Endothelial cell of umbilical vein (primary cell): ENCODE measurements around the gene NEK8. TPM values are rescaled to one million over a fixed set of nuclear protein-coding genes. Genes with fewer than 3 reads are reported as not detected.
"Not testable (repeated sequence)": the region's sequence is repeated elsewhere in the genome, so short reads cannot be mapped to it uniquely, and the experiment has no call there.

Experiments
- BruUV-seq: library from RNA; stranded (reverse); fragments of 400-500 nt; replicated peaks from 2 replicates; lab custom pipeline; 2021; lab: Mats Ljungman, UMichigan
- CTCF ChIA-PET: fragments of 300-600, 350-600 bp; sonication (Branson Sonifier 250); formaldehyde crosslinking; loops from one replicate; lab custom pipeline; 2021; ENCODE audit warnings: antibody characterized with exemption, inconsistent platforms; lab: Charles Lee
- POLR2A ChIA-PET: fragments of 300-600, 350-600 bp; sonication (Branson Sonifier 250); formaldehyde crosslinking; loops from one replicate; lab custom pipeline; 2021; ENCODE audit warnings: antibody characterized with exemption, inconsistent platforms; lab: Charles Lee
- DNase-seq: peaks from one replicate; pipeline ENCODE4 v3.0.0-alpha.2; 2011; ENCODE audit warnings: low read depth, low spot score
- FAIRE-seq: peaks from 2 replicates; lab custom pipeline; 2011; peaks lifted over from hg19 to GRCh38; lab: Jason Lieb, UNC
- H2AFZ ChIP-seq: 2 replicates; pipeline ENCODE4 v1.6.0; 2012; ENCODE audit warnings: low read depth, low read length, control low read depth, inconsistent platforms
- H3K27ac ChIP-seq: 2 replicates; pipeline ENCODE4 v1.5.1; 2011; ENCODE audit warnings: low read depth, mild to moderate bottlenecking, control low read depth, low read length, moderate library complexity; ENCODE audit not compliant: insufficient read depth
- H3K27me3 ChIP-seq, 2 experiments: 2 replicates each; pipeline versions ENCODE4 v1.6.0 to v1.6.1; 2011; ENCODE audit warnings: low read length in 2 of 2, mixed read lengths in 1 of 2; ENCODE audit not compliant: control insufficient read depth in 2 of 2, insufficient read depth in 2 of 2
- H3K36me3 ChIP-seq, 2 experiments: 2 replicates in 1 of 2; 3 replicates in 1 of 2; pipeline ENCODE4 v1.5.1; 2011; ENCODE audit warnings: low read length in 2 of 2, mild to moderate bottlenecking in 1 of 2, moderate library complexity in 1 of 2; ENCODE audit not compliant: control insufficient read depth in 2 of 2, insufficient read depth in 2 of 2; ENCODE audit errors: extremely low read depth in 1 of 2
- H3K4me1 ChIP-seq: 3 replicates; pipeline ENCODE4 v1.5.1; 2011; ENCODE audit warnings: mild to moderate bottlenecking, low read length; ENCODE audit not compliant: control insufficient read depth, insufficient read depth; ENCODE audit errors: extremely low read depth
- H3K4me2 ChIP-seq: 2 replicates; pipeline ENCODE4 v1.6.1; 2011; ENCODE audit warnings: low read length, control low read depth, mixed read lengths; ENCODE audit not compliant: insufficient read depth
- H3K4me3 ChIP-seq, 3 experiments: fragments of 200-600 bp in 1 of 3; sonication (generic), shearing (Covaris generic) in 1 of 3; replicated peaks in 1 of 3; 2 replicates each; pipeline ENCODE4 v1.5.1; 2011 to 2016; ENCODE audit warnings: control low read depth in 3 of 3, low read length in 3 of 3, mild to moderate bottlenecking in 2 of 3, inconsistent platforms in 1 of 3, low read depth in 1 of 3, moderate library complexity in 1 of 3; ENCODE audit not compliant: insufficient read depth in 1 of 3
- H3K79me2 ChIP-seq: 2 replicates; pipeline ENCODE4 v1.6.0; 2012; ENCODE audit warnings: low read length, inconsistent platforms; ENCODE audit not compliant: control insufficient read depth, insufficient read depth
- H3K9ac ChIP-seq: replicated peaks from 2 replicates; pipeline ENCODE3; 2011; ENCODE audit warnings: low read length, control low read depth; ENCODE audit not compliant: insufficient read depth; ENCODE audit errors: extremely low read depth
- H3K9me1 ChIP-seq: replicated peaks from 3 replicates; pipeline ENCODE4 v1.6.0; 2011; ENCODE audit warnings: mild to moderate bottlenecking, low read length; ENCODE audit not compliant: control insufficient read depth, insufficient read depth; ENCODE audit errors: extremely low read depth
- H3K9me3 ChIP-seq: replicated peaks from 2 replicates; pipeline ENCODE4 v1.5.1; 2012; ENCODE audit warnings: low read length, inconsistent platforms; ENCODE audit not compliant: control insufficient read depth, insufficient read depth
- H4K20me1 ChIP-seq: replicated peaks from 2 replicates; pipeline ENCODE3; 2011; ENCODE audit warnings: mild to moderate bottlenecking, low read length; ENCODE audit not compliant: control insufficient read depth, insufficient read depth; ENCODE audit errors: extremely low read depth
- CTCF ChIP-seq, 2 donors: IDR thresholded peaks; 1 replicate in 1 of 2; 2 replicates in 1 of 2; pipeline ENCODE4 v1.5.1; 2011; ENCODE audit warnings: low read length in 2 of 2, mild to moderate bottlenecking in 2 of 2, moderate library complexity in 2 of 2, control low read depth in 1 of 2, inconsistent platforms in 1 of 2, low read depth in 1 of 2; ENCODE audit not compliant: insufficient read depth in 1 of 2; ENCODE audit errors: extremely low read depth in 1 of 2
- EZH2 ChIP-seq: IDR thresholded peaks from 2 replicates; pipeline ENCODE4 v1.6.1; 2012; ENCODE audit warnings: borderline replicate concordance, low read depth, mild to moderate bottlenecking, moderate library complexity, low read length, inconsistent platforms; ENCODE audit not compliant: severe bottlenecking
- FOS ChIP-seq: IDR thresholded peaks from 2 replicates; pipeline ENCODE4 v1.6.1; 2011; ENCODE audit warnings: mild to moderate bottlenecking, low read length, moderate library complexity, borderline replicate concordance; ENCODE audit not compliant: insufficient read depth
- GATA2 ChIP-seq: IDR thresholded peaks from 2 replicates; pipeline ENCODE4 v1.7.0; 2011; ENCODE audit warnings: low read depth, mild to moderate bottlenecking, moderate library complexity, mixed read lengths, low read length; ENCODE audit not compliant: insufficient read length, insufficient read depth
- JUN ChIP-seq: IDR thresholded peaks from 2 replicates; pipeline ENCODE4 v1.6.1; 2011; ENCODE audit warnings: borderline replicate concordance, low read depth; ENCODE audit not compliant: insufficient read length, insufficient read depth
- MAX ChIP-seq: IDR thresholded peaks from 2 replicates; pipeline ENCODE4 v1.6.1; 2011; ENCODE audit not compliant: insufficient read depth, insufficient read length
- MYC ChIP-seq: IDR thresholded peaks from one replicate; pipeline ENCODE4 v1.6.1; 2011; ENCODE audit warnings: mild to moderate bottlenecking, low read depth, low read length
- POLR2A ChIP-seq: IDR thresholded peaks from 2 replicates; pipeline ENCODE4 v1.6.1; 2012; ENCODE audit warnings: low read depth, mild to moderate bottlenecking, control low read depth, low read length
- POLR2AphosphoS5 ChIP-seq: IDR thresholded peaks from 2 replicates; pipeline ENCODE4 v1.6.1; 2012; ENCODE audit warnings: low read depth, mild to moderate bottlenecking, control low read depth, low read length, moderate library complexity; ENCODE audit not compliant: insufficient read depth
- dilution Hi-C: fragments of 300-500 bp; cut with MboI; formaldehyde crosslinking; loops from one replicate; pipeline ENCODE4 v1.15.0; 2019; ENCODE audit warnings: low sequenced_read_pairs; ENCODE audit not compliant: extremely low pct_ligation_motif_present
- intact Hi-C: fragments of 100-400 bp; cut with micrococcal nuclease; formaldehyde crosslinking; loops from one replicate; pipeline ENCODE4 v1.10.0; 2022
- polyA plus RNA-seq, 4 experiments: library from polyadenylated mRNA; depleted of rRNA in 3 of 4; stranded (reverse) in 3 of 4; unstranded in 1 of 4; fragments of >200 nt; gene quantifications; 2 replicates each; pipeline versions ENCODE4 v1.2.1 to v1.2.3, GENCODE V29; 2011 to 2012; ENCODE audit warnings: missing spikeins in 1 of 4
- total RNA-seq: library from RNA; stranded (reverse); gene quantifications from 2 replicates; pipeline ENCODE4 v1.2.3, GENCODE V29; 2021

NEK8 gene
- total and polyA plus RNA-seq, 2 donors (not counting 3 experiments of a cell fraction or from before 2014, with no cell fraction given): 3.1 to 3.2 TPM

- ChIA-PET POLR2A (interaction anchor here (0.7 kb wide), 1 partner anchor 121 kb away, joined by 3 read pairs; no protein-coding TSS in a partner anchor), CTCF (no interaction called here)
- intact Hi-C loops (no loop called here), dilution Hi-C loops (no loop called here)
- H3K9ac ChIP-seq: no peak overlapping the region
- peaks cover 59% of the 10 kb centered on the region for H3K79me2 ChIP-seq
- no peak overlapping the region for H3K4me3 ChIP-seq
- DNase-seq: no peak
- no peak overlapping the region for H3K27ac ChIP-seq
- H3K27me3 ChIP-seq: no peaks in the 10 kb centered on the region
- no peaks in the 10 kb centered on the region for H3K9me3 ChIP-seq
- no TSS peak for BruUV-seq
- TF ChIP-seq FOS (no peak), CTCF (IDR thresholded peaks at IDR 0.05; ENCODE audit: extremely low read depth in 1 of 2, insufficient read depth in 1 of 2, low read depth in 1 of 2, low read length in 2 of 2) (no peak), EZH2 (no peak), GATA2 (no peak), JUN (no peak), POLR2A (no peak), MAX (no peak), POLR2AphosphoS5 (no peak), MYC (no peak)
- no peak overlapping the region for H3K4me2 ChIP-seq
- H3K9me1 ChIP-seq: no peaks in the 10 kb centered on the region
- no peak overlapping the region for H2AFZ ChIP-seq
- H4K20me1 ChIP-seq: no peaks in the 10 kb centered on the region
- FAIRE-seq: no peak
- H3K36me3 ChIP-seq: no peaks in the 10 kb centered on the region
- peaks cover 4% of the 10 kb centered on the region for H3K4me1 ChIP-seq
Observed at GRCh38 chr17:28777178-28777577, 48.6 kb downstream of the NEK8 start.

- BruUV-seq, H3K9me3 ChIP-seq, H3K4me2 ChIP-seq, DNase-seq, H2AFZ ChIP-seq, POLR2A ChIA-PET, H3K4me3 ChIP-seq, intact Hi-C loops, H4K20me1 ChIP-seq, H3K9ac ChIP-seq, H3K36me3 ChIP-seq, H3K27ac ChIP-seq, H3K9me1 ChIP-seq, H3K4me1 ChIP-seq, CTCF ChIA-PET, FAIRE-seq, dilution Hi-C loops, H3K27me3 ChIP-seq: not testable (repeated sequence)
- H3K79me2 ChIP-seq: peaks cover 60% of the 10 kb centered on the region
Observed at GRCh38 chr17:28779601-28780000, 51.0 kb downstream of the NEK8 start.
